ENCODE results near the gene HCAR2. TPM values are rescaled to one million over a fixed set of nuclear protein-coding genes. Genes with fewer than 3 reads are reported as not detected.
"Not testable (repeated sequence)": the region's sequence is repeated elsewhere in the genome, so short reads cannot be mapped to it uniquely, and the experiment has no call there.

The HCAR2 gene
- total RNA-seq, 1 donor from 2014 or later: 33.6 TPM

GRCh38 chr12:122668268-122668667 is 34.9 kb downstream of the HCAR2 start:
- DNase-seq (ENCODE audit: low spot score): no peak

GRCh38 chr12:122665759-122666158 is 37.4 kb downstream of the HCAR2 start:
- no peak for DNase-seq (ENCODE audit: low spot score)

GRCh38 chr12:122665349-122665748 is 37.8 kb downstream of the HCAR2 start:
- DNase-seq (ENCODE audit: low spot score): no peak

- no peak for DNase-seq (ENCODE audit: low spot score)
Measured at GRCh38 chr12:122661938-122662337, 41.2 kb downstream of the HCAR2 start.

GRCh38 chr12:122661246-122661645 is 41.9 kb downstream of the HCAR2 start:
- DNase-seq (ENCODE audit: low spot score): no peak

GRCh38 chr12:122659579-122659978 is 43.6 kb downstream of the HCAR2 start:
- DNase-seq (ENCODE audit: low spot score): no peak

- DNase-seq (ENCODE audit: low spot score): no peak
Measured at GRCh38 chr12:122656298-122656697, 46.9 kb downstream of the HCAR2 start.

- not testable (repeated sequence) for DNase-seq (ENCODE audit: low spot score)
Measured at GRCh38 chr12:122653291-122653690, 49.9 kb downstream of the HCAR2 start.

- no peak for DNase-seq (ENCODE audit: low spot score)
Measured at GRCh38 chr12:122651520-122652224, 51.5 kb downstream of the HCAR2 start.

Other genes starting within 250 kb of the HCAR2 start
- gene ZCCHC8, start 202.4 kb downstream of the HCAR2 start, total RNA-seq: 14.9 TPM
- gene RSRC2, start 176.4 kb downstream of the HCAR2 start, total RNA-seq: 55.2 TPM
- 8.5 TPM for gene KNTC1, start 176.1 kb downstream of the HCAR2 start, total RNA-seq
- 7.2 TPM for gene HCAR3, start 13.5 kb upstream of the HCAR2 start, total RNA-seq
- gene HCAR1, start 27.5 kb upstream of the HCAR2 start, total RNA-seq: 6.1 TPM
- gene DENR, start 49.5 kb upstream of the HCAR2 start, total RNA-seq: 35.1 TPM
- gene CCDC62, start 71.2 kb upstream of the HCAR2 start, total RNA-seq: 0.35 TPM
- 30.2 TPM for gene HIP1R, start 132.1 kb upstream of the HCAR2 start, total RNA-seq
- gene VPS37B, start 192.8 kb upstream of the HCAR2 start, total RNA-seq: 27.5 TPM

Data from mesenteric fat pad (tissue), 1 donor.